Type B pancreatic cell (in vitro differentiated cells): Measurements from ENCODE around the gene DMD. TPM values are rescaled to one million over a fixed set of nuclear protein-coding genes. Genes with fewer than 3 reads are reported as not detected.

Experiments
- DNase-seq: peaks from one replicate; pipeline ENCODE4 v3.0.0; 2021; ENCODE audit warnings: mixed read lengths; ENCODE audit not compliant: unreplicated experiment; ENCODE audit errors: extremely low spot score
- H3K27ac Mint-ChIP-seq: 2 replicates; pipeline ENCODE4 v1.8.0; 2021; ENCODE audit warnings: mild to moderate bottlenecking, mixed read lengths
- H3K27me3 Mint-ChIP-seq: 2 replicates; pipeline ENCODE4 v1.8.0; 2021; ENCODE audit warnings: mixed read lengths
- H3K36me3 Mint-ChIP-seq: 2 replicates; pipeline ENCODE4 v1.8.0; 2021; ENCODE audit warnings: mixed read lengths
- H3K4me1 Mint-ChIP-seq: one replicate; pipeline ENCODE4 v1.8.0; 2021; ENCODE audit warnings: mixed read lengths; ENCODE audit not compliant: unreplicated experiment
- H3K4me3 Mint-ChIP-seq: 2 replicates; pipeline ENCODE4 v1.8.0; 2021; ENCODE audit warnings: mild to moderate bottlenecking, mixed read lengths
- H3K9me3 Mint-ChIP-seq: 2 replicates; pipeline ENCODE4 v1.8.0; 2021; ENCODE audit warnings: mixed read lengths
- CTCF ChIP-seq: fragments of 200-600 bp; sonication (generic); conservative IDR thresholded peaks from 2 replicates; pipeline ENCODE4 v1.5.0; 2021; ENCODE audit warnings: antibody characterized with exemption, mild to moderate bottlenecking
- total RNA-seq: library from RNA; stranded (reverse); gene quantifications from 2 replicates; pipeline ENCODE4 v1.2.1, GENCODE V29; 2021; ENCODE audit warnings: low replicate concordance

DMD gene
- total RNA-seq, 1 donor from 2014 or later, result 57.1 TPM

- Mint-ChIP-seq H3K27me3 (no peaks in the 10 kb centered on the region), H3K4me1 (no peaks in the 10 kb centered on the region), H3K4me3 (no peak overlapping the region), H3K9me3 (peaks cover 4% of the 10 kb centered on the region), H3K36me3 (peaks cover 5% of the 10 kb centered on the region), H3K27ac (no peak overlapping the region)
- no peak for DNase-seq
- no peak for TF ChIP-seq CTCF
Observed at GRCh38 chrX:31228909-31229308, 1982.4 kb downstream of the DMD start.

GRCh38 chrX:31228415-31228832 is 1982.9 kb downstream of the DMD start:
- peaks cover 5% of the 10 kb centered on the region for H3K9me3 Mint-ChIP-seq
- no peak overlapping the region for H3K4me3 Mint-ChIP-seq
- no peak for TF ChIP-seq CTCF
- peaks cover 5% of the 10 kb centered on the region for H3K36me3 Mint-ChIP-seq
- no peaks in the 10 kb centered on the region for H3K27me3 Mint-ChIP-seq
- no peak overlapping the region for H3K27ac Mint-ChIP-seq
- H3K4me1 Mint-ChIP-seq, result no peaks in the 10 kb centered on the region
- no peak for DNase-seq

GRCh38 chrX:31227250-31227649 is 1984.1 kb downstream of the DMD start:
- TF ChIP-seq CTCF, result no peak
- no peaks in the 10 kb centered on the region for H3K27me3 Mint-ChIP-seq
- no peak overlapping the region for H3K27ac Mint-ChIP-seq

GRCh38 chrX:31225819-31226218 is 1985.5 kb downstream of the DMD start:
- H3K36me3 Mint-ChIP-seq, result peaks cover 5% of the 10 kb centered on the region
- no peak for DNase-seq
- H3K9me3 Mint-ChIP-seq, result peaks cover 5% of the 10 kb centered on the region
- no peak overlapping the region for H3K4me3 Mint-ChIP-seq
- H3K27ac Mint-ChIP-seq, result no peak overlapping the region
- no peaks in the 10 kb centered on the region for H3K27me3 Mint-ChIP-seq
- H3K4me1 Mint-ChIP-seq, result no peaks in the 10 kb centered on the region
- no peak for TF ChIP-seq CTCF

More at GRCh38 chrX:31227250-31227649, 1984.1 kb downstream of the DMD start:
- Mint-ChIP-seq H3K36me3 (peaks cover 5% of the 10 kb centered on the region), H3K9me3 (peaks cover 5% of the 10 kb centered on the region), H3K4me1 (no peaks in the 10 kb centered on the region), H3K4me3 (no peak overlapping the region)
- no peak for DNase-seq

- Mint-ChIP-seq H3K4me1 (no peaks in the 10 kb centered on the region), H3K9me3 (peaks cover 5% of the 10 kb centered on the region), H3K4me3 (no peak overlapping the region), H3K27me3 (no peaks in the 10 kb centered on the region), H3K27ac (no peak overlapping the region), H3K36me3 (peaks cover 5% of the 10 kb centered on the region)
- TF ChIP-seq CTCF, result no peak
- no peak for DNase-seq
Observed at GRCh38 chrX:31224381-31225012, 1986.9 kb downstream of the DMD start.

GRCh38 chrX:31223817-31224216 is 1987.5 kb downstream of the DMD start:
- Mint-ChIP-seq H3K36me3 (peaks cover 5% of the 10 kb centered on the region), H3K27me3 (no peaks in the 10 kb centered on the region), H3K27ac (no peak overlapping the region), H3K4me3 (no peak overlapping the region), H3K4me1 (no peaks in the 10 kb centered on the region), H3K9me3 (peaks cover 5% of the 10 kb centered on the region)
- TF ChIP-seq CTCF, result no peak
- no peak for DNase-seq
